Measurements from ENCODE around the gene TNFAIP1. TPM values are rescaled to one million over a fixed set of nuclear protein-coding genes. Genes with fewer than 3 reads are reported as not detected.

The TNFAIP1 gene
- polyA plus RNA-seq, 1 donor (not counting 4 experiments of a cell fraction or from before 2014, with no cell fraction given): 84.6 TPM

DNA sequence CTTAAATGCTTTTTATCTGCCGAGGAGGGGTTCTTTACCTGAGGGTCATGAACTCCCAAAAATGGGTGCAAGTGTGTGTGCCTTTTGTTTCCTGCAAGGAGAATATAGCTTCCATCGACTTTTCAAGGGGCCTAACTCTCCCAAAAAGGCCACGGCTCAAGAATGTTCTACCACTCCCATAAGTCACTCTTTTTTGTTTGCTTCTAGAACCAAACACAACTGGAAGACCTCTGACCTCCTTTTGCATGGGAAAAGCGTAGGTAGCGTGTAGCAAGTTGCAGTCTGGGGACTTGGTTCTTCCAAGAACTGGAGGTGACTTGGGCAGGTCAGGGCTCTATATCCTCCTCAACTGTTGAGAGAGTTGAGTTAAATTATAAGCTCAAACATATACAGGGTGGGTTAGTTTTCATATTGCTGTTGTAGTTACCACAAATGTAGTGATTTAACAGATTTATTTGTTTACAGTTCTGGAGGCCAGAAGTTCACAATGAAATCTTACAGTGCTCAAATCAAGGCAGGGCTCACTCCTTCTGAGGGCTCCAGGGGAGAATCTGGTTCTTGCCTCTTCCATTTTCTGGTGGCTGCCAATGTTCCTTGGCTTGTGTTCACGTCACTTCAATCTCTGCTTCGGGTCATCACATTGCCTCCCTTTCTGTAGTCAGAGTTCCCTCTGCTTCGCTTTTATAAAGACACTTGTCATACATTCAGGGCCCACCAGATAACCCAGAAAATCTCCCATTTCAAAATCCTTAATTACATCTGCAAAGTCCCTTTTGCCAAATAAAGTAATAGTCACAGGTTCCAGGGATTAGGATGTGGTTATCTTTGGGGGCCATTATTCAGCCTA is 15.1 kb upstream of the TNFAIP1 start:
- peak overlapping the region; percentile 97 for H3K4me2 ChIP-seq (ENCODE audit: control insufficient read depth, extremely low read depth, insufficient read depth, low read depth, low read length)
- H3K9me1 ChIP-seq (ENCODE audit: control insufficient read depth, extremely low read depth, insufficient read depth, low read length): no peaks in the 10 kb centered on the region
- H4K20me1 ChIP-seq (ENCODE audit: control insufficient read depth, extremely low read depth, insufficient read depth, low read length): no peaks in the 10 kb centered on the region
- H2AFZ ChIP-seq (ENCODE audit: control insufficient read depth, low read length): no peak overlapping the region
- DNase-seq (ENCODE audit: low read depth, low spot score) (no peak), FAIRE-seq (no peak)
- H3K4me3 ChIP-seq (ENCODE audit: control insufficient read depth in 2 of 3, extremely low read depth in 1 of 3, insufficient read depth in 2 of 3, low read depth in 1 of 3, low read length in 3 of 3): peak overlapping the region; percentile 61 to 95 (median 92)
- TF ChIP-seq CTCF (optimal IDR thresholded peaks at IDR 0.05 in 1 of 3, IDR thresholded peaks at IDR 0.05 in 1 of 3, conservative IDR thresholded peaks at IDR 0.05 in 1 of 3; ENCODE audit: extremely low read depth in 1 of 3, insufficient read depth in 2 of 3, low read length in 3 of 3): no peak
- no peak for TF ChIP-seq EZH2 (IDR thresholded peaks at IDR 0.05; ENCODE audit: low read length)
- peak overlapping the region; percentile 68 for H3K27ac ChIP-seq (ENCODE audit: control insufficient read depth, insufficient read depth, low read length)
- dilution Hi-C loops (cut with MboI; ENCODE audit: extremely low pct_ligation_motif_present, low sequenced_read_pairs): no loop called here
- peaks cover 46% of the 10 kb centered on the region for H3K79me2 ChIP-seq (ENCODE audit: control insufficient read depth, insufficient read depth, low read length)
- H3K36me3 ChIP-seq (ENCODE audit: control insufficient read depth in 2 of 2, extremely low read depth in 1 of 2, insufficient read depth in 2 of 2, low read length in 2 of 2): peaks cover 0 to 2% of the 10 kb centered on the region in 2 experiments
- H3K27me3 ChIP-seq (ENCODE audit: control insufficient read depth, extremely low read depth, insufficient read depth, low read length): no peaks in the 10 kb centered on the region
- peaks cover 22% of the 10 kb centered on the region for H3K4me1 ChIP-seq (ENCODE audit: control insufficient read depth, extremely low read depth, insufficient read depth, low read length)
- H3K9me3 ChIP-seq (ENCODE audit: control insufficient read depth, low read depth, low read length): no peaks in the 10 kb centered on the region
- peak overlapping the region; percentile 82 for H3K9ac ChIP-seq (ENCODE audit: control insufficient read depth, extremely low read depth, insufficient read depth, low read length)

DNA sequence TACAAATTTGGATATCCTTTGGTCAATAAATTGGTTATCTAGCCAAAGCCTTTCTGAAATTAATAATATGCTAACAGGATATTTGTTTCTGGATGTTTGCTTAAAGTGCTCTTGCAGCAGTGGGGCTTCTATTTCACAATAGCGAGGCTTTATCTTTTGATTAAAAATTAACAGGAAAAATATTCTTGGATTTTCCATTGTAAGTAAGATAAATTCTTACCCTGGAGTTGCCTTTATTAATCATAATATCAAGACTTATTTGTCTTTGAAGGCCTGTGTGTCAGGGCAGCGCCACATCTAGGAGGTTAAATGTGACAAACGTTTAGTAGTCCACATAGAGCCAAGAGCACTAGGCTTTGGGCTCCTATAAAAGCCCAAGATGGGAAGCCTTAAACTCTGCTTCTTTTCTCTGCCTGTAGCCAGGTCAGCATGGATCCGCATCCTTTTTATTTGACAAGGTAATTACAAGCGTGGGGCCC is 11.3 kb upstream of the TNFAIP1 start:
- no peak for TF ChIP-seq EZH2 (IDR thresholded peaks at IDR 0.05; ENCODE audit: low read length)
- TF ChIP-seq CTCF (optimal IDR thresholded peaks at IDR 0.05 in 1 of 3, IDR thresholded peaks at IDR 0.05 in 1 of 3, conservative IDR thresholded peaks at IDR 0.05 in 1 of 3; ENCODE audit: extremely low read depth in 1 of 3, insufficient read depth in 2 of 3, low read length in 3 of 3): no peak
- H4K20me1 ChIP-seq (ENCODE audit: control insufficient read depth, extremely low read depth, insufficient read depth, low read length): no peaks in the 10 kb centered on the region
- no peaks in the 10 kb centered on the region for H3K27me3 ChIP-seq (ENCODE audit: control insufficient read depth, extremely low read depth, insufficient read depth, low read length)
- H3K4me2 ChIP-seq (ENCODE audit: control insufficient read depth, extremely low read depth, insufficient read depth, low read depth, low read length): no peak overlapping the region
- FAIRE-seq (no peak), DNase-seq (ENCODE audit: low read depth, low spot score) (no peak)
- dilution Hi-C loops (cut with MboI; ENCODE audit: extremely low pct_ligation_motif_present, low sequenced_read_pairs): no loop called here
- no peak overlapping the region for H3K9ac ChIP-seq (ENCODE audit: control insufficient read depth, extremely low read depth, insufficient read depth, low read length)
- H3K9me1 ChIP-seq (ENCODE audit: control insufficient read depth, extremely low read depth, insufficient read depth, low read length): peaks cover 2% of the 10 kb centered on the region
- no peaks in the 10 kb centered on the region for H3K9me3 ChIP-seq (ENCODE audit: control insufficient read depth, low read depth, low read length)
- H3K36me3 ChIP-seq (ENCODE audit: control insufficient read depth in 2 of 2, extremely low read depth in 1 of 2, insufficient read depth in 2 of 2, low read length in 2 of 2): peaks cover 5 to 14% of the 10 kb centered on the region in 2 experiments
- H2AFZ ChIP-seq (ENCODE audit: control insufficient read depth, low read length): no peak overlapping the region
- peaks cover 44% of the 10 kb centered on the region for H3K79me2 ChIP-seq (ENCODE audit: control insufficient read depth, insufficient read depth, low read length)
- no peak overlapping the region for H3K4me3 ChIP-seq (ENCODE audit: control insufficient read depth in 2 of 3, extremely low read depth in 1 of 3, insufficient read depth in 2 of 3, low read depth in 1 of 3, low read length in 3 of 3)
- no peak overlapping the region for H3K27ac ChIP-seq (ENCODE audit: control insufficient read depth, insufficient read depth, low read length)
- H3K4me1 ChIP-seq (ENCODE audit: control insufficient read depth, extremely low read depth, insufficient read depth, low read length): peaks cover 32% of the 10 kb centered on the region
